ENCODE data around the gene CRK. TPM values are rescaled to one million over a fixed set of nuclear protein-coding genes. Genes with fewer than 3 reads are reported as not detected.

Gene CRK
- polyA plus RNA-seq, 3 donors: 22.3 to 28.0 (median 26.5) TPM

DNA sequence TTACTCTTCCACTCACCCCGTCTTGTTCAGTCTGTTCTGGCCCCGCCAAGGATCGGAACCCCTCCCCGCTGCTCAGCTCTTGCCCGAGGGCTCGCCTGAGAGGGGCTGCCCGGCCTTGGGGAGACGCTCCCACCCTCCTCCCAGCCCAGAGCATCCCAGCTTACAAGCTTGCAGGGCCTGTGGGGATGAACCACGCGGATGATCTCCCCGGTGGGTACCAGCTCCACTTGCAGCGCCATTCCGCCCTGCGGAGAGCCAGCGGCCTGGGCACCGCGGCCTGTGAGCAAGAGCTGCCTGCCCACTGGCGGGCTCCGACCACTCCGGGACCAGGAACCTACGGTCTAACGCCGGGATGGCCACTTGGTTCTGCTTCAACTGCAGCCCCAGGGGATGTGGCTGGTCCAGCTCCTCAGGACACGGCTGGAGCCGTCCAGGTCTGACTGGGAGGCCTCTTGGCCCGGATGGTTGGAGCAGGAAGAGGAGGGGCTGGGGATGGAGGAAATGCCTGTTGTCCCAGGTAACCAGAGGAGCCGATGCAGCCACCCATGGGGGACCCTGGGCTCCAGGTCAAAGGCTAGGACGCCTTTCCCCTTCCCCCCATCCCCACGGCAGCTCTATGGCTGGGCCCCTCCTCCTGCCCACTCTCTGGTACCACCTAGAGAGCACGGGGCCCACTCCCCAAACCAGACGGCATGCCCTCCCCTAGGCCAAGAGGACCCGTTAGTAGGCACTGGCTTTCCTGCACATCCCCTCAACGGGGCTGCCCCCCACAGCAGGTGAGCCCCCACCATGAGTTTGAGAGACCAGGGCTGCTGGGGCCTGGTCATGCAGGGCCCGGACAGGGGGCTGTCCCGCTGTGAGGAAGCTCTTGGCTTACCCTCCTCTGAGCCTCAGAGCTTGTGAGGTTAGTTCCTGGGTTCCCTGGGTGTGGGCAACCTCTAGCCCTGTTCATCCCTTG is 36.5 kb upstream of the CRK start, which contains the start of gene MYO1C:
TSS of gene MYO1C (minus strand) at position 438 of the 958 bp plus-strand sequence. CDS start at position 239, 199 bp downstream.
- Mint-ChIP-seq H3K27ac (peak within 1 kb of the TSS in 6 of 7 donors; percentile 64 to 82 (median 77)), H3K27me3 (ENCODE audit: low read depth in 3 of 3) (peaks cover 30 to 58% (median 45%) of the 10 kb centered on the region in 3 donors), H3K4me3 (peak within 1 kb of the TSS; percentile 82 to 93), H3K9me3 (peaks cover 0 to 2% (median 0%) of the 10 kb centered on the region in 7 donors), H3K4me1 (peaks cover 41% of the 10 kb centered on the region), H3K36me3 (peaks cover 40 to 44% of the 10 kb centered on the region in 2 donors)
- intact Hi-C loops (cut with micrococcal nuclease): loop anchor here (5.0 kb wide), 1 partner anchor 35 kb away; the partner anchor contains the start of gene CRK (in 2 of the 2)
- peaks cover 26 to 31% of the 10 kb centered on the region in 2 donors for H3K36me3 ChIP-seq (replicated peaks in 1 of 2; ENCODE audit: control insufficient read depth in 1 of 2, insufficient read depth in 2 of 2, low read length in 2 of 2)
- peak within 1 kb of the TSS; percentile 18 to 73 (median 40) for H3K4me3 ChIP-seq (replicated peaks in 1 of 3; ENCODE audit: low read depth in 2 of 3, low read length in 3 of 3)
- peaks cover 40 to 50% of the 10 kb centered on the region in 2 donors for H3K4me1 ChIP-seq (ENCODE audit: control insufficient read depth in 1 of 2, insufficient read depth in 2 of 2, low read length in 2 of 2)
- 61% methylated on average over 33 of the region's 35 CpGs for WGBS (ENCODE audit: insufficient coverage)
- TF ChIP-seq, protein P1, sequence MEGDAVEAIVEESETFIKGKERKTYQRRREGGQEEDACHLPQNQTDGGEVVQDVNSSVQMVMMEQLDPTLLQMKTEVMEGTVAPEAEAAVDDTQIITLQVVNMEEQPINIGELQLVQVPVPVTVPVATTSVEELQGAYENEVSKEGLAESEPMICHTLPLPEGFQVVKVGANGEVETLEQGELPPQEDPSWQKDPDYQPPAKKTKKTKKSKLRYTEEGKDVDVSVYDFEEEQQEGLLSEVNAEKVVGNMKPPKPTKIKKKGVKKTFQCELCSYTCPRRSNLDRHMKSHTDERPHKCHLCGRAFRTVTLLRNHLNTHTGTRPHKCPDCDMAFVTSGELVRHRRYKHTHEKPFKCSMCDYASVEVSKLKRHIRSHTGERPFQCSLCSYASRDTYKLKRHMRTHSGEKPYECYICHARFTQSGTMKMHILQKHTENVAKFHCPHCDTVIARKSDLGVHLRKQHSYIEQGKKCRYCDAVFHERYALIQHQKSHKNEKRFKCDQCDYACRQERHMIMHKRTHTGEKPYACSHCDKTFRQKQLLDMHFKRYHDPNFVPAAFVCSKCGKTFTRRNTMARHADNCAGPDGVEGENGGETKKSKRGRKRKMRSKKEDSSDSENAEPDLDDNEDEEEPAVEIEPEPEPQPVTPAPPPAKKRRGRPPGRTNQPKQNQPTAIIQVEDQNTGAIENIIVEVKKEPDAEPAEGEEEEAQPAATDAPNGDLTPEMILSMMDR (IDR thresholded peaks at IDR 0.05): no peak
- peaks cover 28% of the 10 kb centered on the region for H4K20me1 ChIP-seq (ENCODE audit: insufficient read depth, low read length)
- H3K9ac ChIP-seq (ENCODE audit: insufficient read depth, low read length, poor library complexity, severe bottlenecking): peak within 1 kb of the TSS; percentile 38
- H3K9me3 ChIP-seq (replicated peaks in 1 of 2; ENCODE audit: control insufficient read depth in 1 of 2, insufficient read depth in 1 of 2, low read length in 2 of 2): no peaks in the 10 kb centered on the region
- peak within 1 kb of the TSS; percentile 69 for H3K4me2 ChIP-seq (replicated peaks; ENCODE audit: extremely low read depth, low read length, poor library complexity, severe bottlenecking)
- no peak for DNase-seq
- H3K27me3 ChIP-seq (ENCODE audit: control insufficient read depth in 2 of 2, insufficient read depth in 2 of 2, low read length in 2 of 2): peaks cover 3 to 35% of the 10 kb centered on the region in 2 donors
- H3K27ac ChIP-seq (ENCODE audit: low read depth in 1 of 2, low read length in 2 of 2): no peak within 1 kb of the TSS
- H2AFZ ChIP-seq (ENCODE audit: insufficient read depth, low read depth, low read length, poor library complexity, severe bottlenecking): peak within 1 kb of the TSS; percentile 81
- no peaks in the 10 kb centered on the region for H3K79me2 ChIP-seq (ENCODE audit: insufficient read depth, low read length)
